Stomach (tissue), 9 donors: ENCODE measurements around the gene KIAA1958. TPM values are rescaled to one million over a fixed set of nuclear protein-coding genes. Genes with fewer than 3 reads are reported as not detected.

Source experiments
- DNase-seq, 2 donors: peaks; one replicate each; pipeline versions ENCODE4 v3.0.0 to v3.0.0-alpha.2; 2013 to 2019
- H3K27ac ChIP-seq, 5 donors: fragments of 200-600 bp in 4 of 5; sonication (generic) in 4 of 5; one replicate each; pipeline ENCODE4 v1.5.1; 2013 to 2019; ENCODE audit warnings: mild to moderate bottlenecking in 1 of 5, moderate library complexity in 1 of 5
- H3K27me3 ChIP-seq, 3 donors: fragments of 200-600 bp; sonication (generic); one replicate each; pipeline ENCODE4 v1.5.1; 2017 to 2019; ENCODE audit warnings: mixed run types in 1 of 3
- H3K36me3 ChIP-seq, 4 donors: fragments of 200-600 bp; sonication (generic); 1 replicate in 3 of 4; 2 replicates in 1 of 4; pipeline ENCODE4 v1.5.1; 2016 to 2019
- H3K4me1 ChIP-seq, 4 donors: fragments of 200-600 bp; sonication (generic); one replicate each; pipeline ENCODE4 v1.5.1; 2016 to 2019
- H3K4me3 ChIP-seq, 4 donors: fragments of 200-600 bp; sonication (generic) in 3 of 4; one replicate each; pipeline ENCODE4 v1.5.1; 2016 to 2019; ENCODE audit warnings: mild to moderate bottlenecking in 1 of 4
- H3K9me3 ChIP-seq, 4 donors: fragments of 200-600 bp; sonication (generic); one replicate each; pipeline ENCODE4 v1.5.1; 2016 to 2019
- EP300 ChIP-seq: sonication (generic); formaldehyde crosslinking; IDR thresholded peaks from one replicate; pipeline ENCODE4 v1.6.1; 2017; ENCODE audit warnings: antibody characterized with exemption
- POLR2A ChIP-seq, 4 donors: fragments of 450-650 bp; IDR thresholded peaks; one replicate each; pipeline ENCODE4 v1.6.1; 2016; ENCODE audit warnings: antibody characterized with exemption in 4 of 4, control low read depth in 2 of 4, mild to moderate bottlenecking in 1 of 4, moderate library complexity in 1 of 4
- POLR2AphosphoS5 ChIP-seq, 3 donors: sonication (generic); formaldehyde crosslinking; IDR thresholded peaks; one replicate each; pipeline ENCODE4 v1.6.1; 2016; ENCODE audit warnings: antibody characterized with exemption in 3 of 3
- WGBS, 5 donors: extraction: QIAGEN DNeasy Blood & Tissue Kit in 3 of 5; methylation state at CpG; one replicate each; pipeline versions ENCODE4 v1.1.5 to v1.1.7; 2013 to 2018; 5-methylcytosine and 5-hydroxymethylcytosine counted together
- intact Hi-C: fragments of 100-400 bp; cut with DNase I; formaldehyde crosslinking; loops from one replicate; pipeline ENCODE4 v1.15.1; 2023; ENCODE audit warnings: low total_unique reads
- polyA plus RNA-seq, 3 donors: library from polyadenylated mRNA; stranded (reverse); fragments of 200-250 nt; gene quantifications; one replicate each; pipeline ENCODE4 v1.2.3, GENCODE V29; 2013
- total RNA-seq, 5 donors: library from RNA; depleted of rRNA; stranded (reverse); fragments of >200 nt; gene quantifications; one replicate each; pipeline versions ENCODE4 v1.1.0 to v1.2.3, GENCODE V29; 2014 to 2016
- TF ChIP-seq, protein P1 (sequence below), 7 experiments: fragments of 450-650 bp in 4 of 7; fragments of 200-600 bp in 3 of 7; sonication (generic) in 3 of 7; IDR thresholded peaks; one replicate each; pipeline ENCODE4 v1.5.1; 2016 to 2019; ENCODE audit warnings: antibody characterized with exemption in 7 of 7, control low read depth in 2 of 7, mild to moderate bottlenecking in 1 of 7
- donor health status: healthy with polysubstance abuse.
- donor health status: Bipolar disorder and iron deficiency.
- donor health status: healthy.

Gene KIAA1958
- total and polyA plus RNA-seq, 8 donors = 0.60 to 77.7 (median 12.8) TPM

DNA sequence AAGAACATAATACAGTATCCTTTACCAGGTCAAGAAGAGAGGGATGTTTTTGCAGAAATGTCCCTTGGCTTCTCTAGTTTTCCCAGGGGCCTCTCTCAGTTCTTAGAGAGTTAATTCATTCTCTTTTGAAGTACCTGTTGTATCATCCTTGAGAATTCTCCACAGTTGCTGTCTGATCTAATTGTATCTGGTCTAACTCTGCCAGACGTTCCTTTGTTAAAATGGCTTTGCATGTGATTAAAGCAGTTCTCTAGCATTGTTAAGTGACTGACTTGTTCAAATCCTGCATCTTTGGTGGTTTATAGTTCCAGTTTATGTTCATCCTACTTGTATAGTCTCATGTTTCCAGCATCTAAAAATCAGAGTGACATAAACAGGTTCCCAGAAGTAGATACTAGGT is 65.0 kb downstream of the KIAA1958 start:
- no peaks in the 10 kb centered on the region for H3K27me3 ChIP-seq
- no peaks in the 10 kb centered on the region for H3K36me3 ChIP-seq
- H3K4me3 ChIP-seq = no peak overlapping the region
- intact Hi-C loops = no loop called here
- TF ChIP-seq POLR2AphosphoS5 (IDR thresholded peaks at IDR 0.05) (no peak), EP300 (no peak), POLR2A (IDR thresholded peaks at IDR 0.05) (no peak)
- TF ChIP-seq, protein P1, sequence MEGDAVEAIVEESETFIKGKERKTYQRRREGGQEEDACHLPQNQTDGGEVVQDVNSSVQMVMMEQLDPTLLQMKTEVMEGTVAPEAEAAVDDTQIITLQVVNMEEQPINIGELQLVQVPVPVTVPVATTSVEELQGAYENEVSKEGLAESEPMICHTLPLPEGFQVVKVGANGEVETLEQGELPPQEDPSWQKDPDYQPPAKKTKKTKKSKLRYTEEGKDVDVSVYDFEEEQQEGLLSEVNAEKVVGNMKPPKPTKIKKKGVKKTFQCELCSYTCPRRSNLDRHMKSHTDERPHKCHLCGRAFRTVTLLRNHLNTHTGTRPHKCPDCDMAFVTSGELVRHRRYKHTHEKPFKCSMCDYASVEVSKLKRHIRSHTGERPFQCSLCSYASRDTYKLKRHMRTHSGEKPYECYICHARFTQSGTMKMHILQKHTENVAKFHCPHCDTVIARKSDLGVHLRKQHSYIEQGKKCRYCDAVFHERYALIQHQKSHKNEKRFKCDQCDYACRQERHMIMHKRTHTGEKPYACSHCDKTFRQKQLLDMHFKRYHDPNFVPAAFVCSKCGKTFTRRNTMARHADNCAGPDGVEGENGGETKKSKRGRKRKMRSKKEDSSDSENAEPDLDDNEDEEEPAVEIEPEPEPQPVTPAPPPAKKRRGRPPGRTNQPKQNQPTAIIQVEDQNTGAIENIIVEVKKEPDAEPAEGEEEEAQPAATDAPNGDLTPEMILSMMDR (IDR thresholded peaks at IDR 0.05) = no peak
- H3K9me3 ChIP-seq = no peaks in the 10 kb centered on the region
- DNase-seq = no peak
- 51 to 71% (median 61%) methylated on average over 1 of the region's 1 CpG for WGBS, 5 donors
- H3K4me1 ChIP-seq = peaks cover 29 to 76% (median 44%) of the 10 kb centered on the region in 4 donors
- peak overlapping the region in 1 of 5 donors; percentile 36 for H3K27ac ChIP-seq

DNA sequence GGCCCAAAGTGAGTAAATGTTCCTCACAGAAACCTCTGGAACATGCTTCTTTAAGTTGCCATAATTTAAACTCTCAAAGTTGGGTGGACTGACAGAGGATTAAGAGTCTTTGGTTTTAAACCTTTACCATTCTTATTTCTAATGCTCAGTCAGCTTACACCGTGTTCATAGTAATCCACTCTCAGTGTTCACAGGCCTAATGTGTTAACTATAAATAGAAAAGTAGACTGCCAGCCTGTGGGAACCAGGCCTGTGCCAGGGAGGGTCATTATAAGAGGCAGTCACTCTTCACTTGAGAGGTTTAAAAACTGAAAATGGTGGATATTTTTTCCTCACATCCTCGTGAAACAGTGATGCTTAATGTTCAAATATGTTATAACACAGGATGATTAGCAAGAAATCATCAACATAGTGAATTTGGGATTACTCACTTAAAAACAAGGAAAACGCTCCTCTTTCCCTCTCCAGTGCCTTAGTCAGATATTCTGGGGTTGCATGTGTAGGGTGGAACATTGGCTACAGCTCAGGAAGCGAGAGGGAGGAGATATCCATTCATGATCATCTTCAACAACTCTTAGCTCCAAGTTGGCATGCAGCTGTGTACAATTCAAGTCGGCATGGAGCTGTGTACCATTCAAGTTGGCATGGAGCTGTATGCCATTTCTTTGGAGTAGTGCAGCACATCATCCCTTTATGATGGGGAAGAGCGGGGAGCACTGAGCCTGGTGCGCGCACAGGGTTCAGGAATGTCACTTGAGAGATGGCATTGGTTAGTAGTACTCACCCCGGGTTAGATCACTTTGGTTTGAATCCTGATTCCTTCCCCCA is 65.8 kb downstream of the KIAA1958 start:
- no peaks in the 10 kb centered on the region for H3K9me3 ChIP-seq
- H3K27ac ChIP-seq = peak overlapping the region; percentile 36 to 67 (median 52)
- no peaks in the 10 kb centered on the region for H3K36me3 ChIP-seq
- intact Hi-C loops = no loop called here
- H3K4me1 ChIP-seq = peaks cover 26 to 76% (median 49%) of the 10 kb centered on the region in 4 donors
- TF ChIP-seq POLR2AphosphoS5 (IDR thresholded peaks at IDR 0.05) = no peak
- no peak for TF ChIP-seq POLR2A (IDR thresholded peaks at IDR 0.05)
- TF ChIP-seq, protein P1 (IDR thresholded peaks at IDR 0.05) = no peak
- TF ChIP-seq EP300 = no peak
- no peak for DNase-seq
- no peak overlapping the region for H3K4me3 ChIP-seq
- no peaks in the 10 kb centered on the region for H3K27me3 ChIP-seq
- WGBS, 5 donors = 63 to 74% (median 70%) methylated on average over 9 of the region's 9 CpGs

- DNase-seq = peak in 1 of 2 donors; percentile 50
- peaks cover 21 to 67% (median 46%) of the 10 kb centered on the region in 4 donors for H3K4me1 ChIP-seq
These were observed 66.7 kb downstream of the KIAA1958 start for GRCh38 chr9:112553256-112553826.

DNA sequence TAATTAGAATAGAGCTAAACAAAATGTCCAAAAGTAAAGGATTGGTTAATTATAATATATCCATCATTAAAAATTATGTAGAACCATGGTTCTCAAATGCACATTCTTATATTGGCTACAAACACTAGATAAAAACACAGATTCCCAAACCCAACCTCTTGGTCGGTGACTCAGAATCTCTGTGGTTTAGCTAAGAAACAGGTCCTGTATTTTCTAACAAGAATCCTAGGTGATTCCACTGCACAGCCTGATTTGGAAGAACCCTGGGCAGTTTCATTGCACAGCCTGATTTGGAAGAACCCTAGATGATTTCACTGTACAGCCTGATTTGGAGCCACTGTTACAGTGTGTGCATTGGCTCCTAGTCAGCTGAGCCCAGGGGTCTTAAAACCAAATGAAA is 67.9 kb downstream of the KIAA1958 start:
- Histone ChIP-seq H3K4me3 (no peak overlapping the region), H3K36me3 (no peaks in the 10 kb centered on the region), H3K9me3 (no peaks in the 10 kb centered on the region), H3K4me1 (peaks cover 16 to 62% (median 41%) of the 10 kb centered on the region in 4 donors), H3K27me3 (no peaks in the 10 kb centered on the region), H3K27ac (peak overlapping the region; percentile 45 to 69 (median 63))
- no peak for DNase-seq
- no peak for TF ChIP-seq POLR2AphosphoS5 (IDR thresholded peaks at IDR 0.05)
- TF ChIP-seq, protein P1 (IDR thresholded peaks at IDR 0.05) = no peak
- no peak for TF ChIP-seq EP300
- no peak for TF ChIP-seq POLR2A (IDR thresholded peaks at IDR 0.05)
- 23 to 78% (median 67%) methylated on average over 1 of the region's 1 CpG for WGBS, 5 donors
- intact Hi-C loops = no loop called here

More at GRCh38 chr9:112553256-112553826, 66.7 kb downstream of the KIAA1958 start:
- Histone ChIP-seq H3K9me3 (no peaks in the 10 kb centered on the region), H3K27ac (peak overlapping the region; percentile 25 to 67 (median 45)), H3K4me3 (no peak overlapping the region), H3K27me3 (no peaks in the 10 kb centered on the region), H3K36me3 (no peaks in the 10 kb centered on the region)
- TF ChIP-seq POLR2AphosphoS5 (IDR thresholded peaks at IDR 0.05) (peak in 1 of 3 donors; percentile 11), EP300 (no peak), POLR2A (IDR thresholded peaks at IDR 0.05) (no peak)
- TF ChIP-seq, protein P1 (IDR thresholded peaks at IDR 0.05) = no peak
- intact Hi-C loops = no loop called here
- 31 to 55% (median 41%) methylated on average over 2 of the region's 2 CpGs for WGBS, 5 donors
